Measurements from ENCODE around the gene EXOC7. TPM values are rescaled to one million over a fixed set of nuclear protein-coding genes. Genes with fewer than 3 reads are reported as not detected.

EXOC7 gene
- total RNA-seq, 1 experiment from 2014 or later = 126 TPM

GRCh38 chr17:76153202-76153601 lies 49.6 kb upstream of the EXOC7 start:
- H3K36me3 Mint-ChIP-seq = no peaks in the 10 kb centered on the region
- ATAC-seq (peak; percentile 55), DNase-seq (ENCODE audit: low spot score) (peak; percentile 16)
- no peak for TF ChIP-seq ZNF232 (CRISPR knock-in tag; IDR thresholded peaks at IDR 0.05)
- no peak for TF ChIP-seq CDX4 (CRISPR knock-in tag; IDR thresholded peaks at IDR 0.05; ENCODE audit: borderline replicate concordance)
- no peak for TF ChIP-seq PREB (CRISPR knock-in tag; IDR thresholded peaks at IDR 0.05; ENCODE audit: borderline replicate concordance)
- no peak for TF ChIP-seq CREB1 (CRISPR knock-in tag; IDR thresholded peaks at IDR 0.05)
- TF ChIP-seq HMGXB4 (CRISPR knock-in tag; IDR thresholded peaks at IDR 0.05) = no peak
- no peak for TF ChIP-seq NFYB (CRISPR knock-in tag; conservative IDR thresholded peaks at IDR 0.05; ENCODE audit: low read depth)
- no peak for TF ChIP-seq ETV6 (CRISPR knock-in tag; IDR thresholded peaks at IDR 0.05)
- no peak for TF ChIP-seq NR3C1 (CRISPR knock-in tag; conservative IDR thresholded peaks at IDR 0.05; ENCODE audit: low read depth)
- TF ChIP-seq ZNF423 (CRISPR knock-in tag; IDR thresholded peaks at IDR 0.05) = no peak
- no peak for TF ChIP-seq ZNF263 (CRISPR knock-in tag; IDR thresholded peaks at IDR 0.05; ENCODE audit: low read depth)
- no peak overlapping the region for H3K4me3 Mint-ChIP-seq
- H3K4me1 Mint-ChIP-seq = peaks cover 32% of the 10 kb centered on the region
- H3K27me3 Mint-ChIP-seq (ENCODE audit: low read depth) = no peaks in the 10 kb centered on the region
- H3K27ac Mint-ChIP-seq = no peak overlapping the region
- H3K9me3 Mint-ChIP-seq = no peaks in the 10 kb centered on the region
- POLR2A ChIA-PET = no interaction called here
- CTCF ChIA-PET = interaction anchor here (0.7 to 4.6 kb wide), 24 partner anchors 9 to 153 kb away, joined by 3 to 68 read pairs (median 4); partner anchors contain the start of genes CDK3 and FOXJ1

- no peaks in the 10 kb centered on the region for H3K9me3 Mint-ChIP-seq
- no peaks in the 10 kb centered on the region for H3K36me3 Mint-ChIP-seq
- no peak overlapping the region for H3K4me3 Mint-ChIP-seq
- peaks cover 35% of the 10 kb centered on the region for H3K4me1 Mint-ChIP-seq
- H3K27ac Mint-ChIP-seq = no peak overlapping the region
- H3K27me3 Mint-ChIP-seq (ENCODE audit: low read depth) = no peaks in the 10 kb centered on the region
- ChIA-PET POLR2A (no interaction called here), CTCF (interaction anchor here (0.9 to 4.6 kb wide), 21 partner anchors 9 to 152 kb away, joined by 3 to 68 read pairs (median 5); partner anchors contain the start of genes CDK3 and FOXJ1)
- DNase-seq (ENCODE audit: low spot score) = no peak
- TF ChIP-seq ZNF423 (CRISPR knock-in tag; IDR thresholded peaks at IDR 0.05) (no peak), HMGXB4 (CRISPR knock-in tag; IDR thresholded peaks at IDR 0.05) (0 out of 2 replicates have a peak, but pooled peaks have one; percentile 1)
- ATAC-seq = peak; percentile 70
These were observed 49.0 kb upstream of the EXOC7 start for GRCh38 chr17:76152591-76152990.

GRCh38 chr17:76151896-76152454 lies 48.4 kb upstream of the EXOC7 start:
- Mint-ChIP-seq H3K27ac (no peak overlapping the region), H3K9me3 (no peaks in the 10 kb centered on the region), H3K27me3 (ENCODE audit: low read depth) (no peaks in the 10 kb centered on the region), H3K36me3 (no peaks in the 10 kb centered on the region), H3K4me3 (no peak overlapping the region), H3K4me1 (peaks cover 37% of the 10 kb centered on the region)
- ChIA-PET CTCF (interaction anchor here (0.9 to 4.6 kb wide), 18 partner anchors 9 to 152 kb away, joined by 3 to 68 read pairs (median 6); partner anchors contain the start of genes CDK3 and FOXJ1), POLR2A (interaction anchor here (0.5 kb wide), 1 partner anchor 338 kb away, joined by 4 read pairs; no protein-coding TSS in a partner anchor)
- ATAC-seq = no peak
- no peak for DNase-seq (ENCODE audit: low spot score)
- no peak for TF ChIP-seq ZMAT4 (CRISPR knock-in tag; IDR thresholded peaks at IDR 0.05)
- no peak for TF ChIP-seq FOXK1 (CRISPR knock-in tag; IDR thresholded peaks at IDR 0.05)
- TF ChIP-seq ZSCAN18 (CRISPR knock-in tag; IDR thresholded peaks at IDR 0.05) = no peak

Measured in WTC11 (cell line).